Type B pancreatic cell (in vitro differentiated cells): ENCODE results near the gene PRDM16. TPM values are rescaled to one million over a fixed set of nuclear protein-coding genes. Genes with fewer than 3 reads are reported as not detected.
A peak's percentile ranks its signal among the peaks of the same experiment; 100 is the strongest.

ENCODE experiments used
- DNase-seq: peaks from one replicate; pipeline ENCODE4 v3.0.0; 2021; ENCODE audit warnings: mixed read lengths; ENCODE audit not compliant: unreplicated experiment; ENCODE audit errors: extremely low spot score
- H3K27ac Mint-ChIP-seq: 2 replicates; pipeline ENCODE4 v1.8.0; 2021; ENCODE audit warnings: mild to moderate bottlenecking, mixed read lengths
- H3K27me3 Mint-ChIP-seq: 2 replicates; pipeline ENCODE4 v1.8.0; 2021; ENCODE audit warnings: mixed read lengths
- H3K36me3 Mint-ChIP-seq: 2 replicates; pipeline ENCODE4 v1.8.0; 2021; ENCODE audit warnings: mixed read lengths
- H3K4me1 Mint-ChIP-seq: one replicate; pipeline ENCODE4 v1.8.0; 2021; ENCODE audit warnings: mixed read lengths; ENCODE audit not compliant: unreplicated experiment
- H3K4me3 Mint-ChIP-seq: 2 replicates; pipeline ENCODE4 v1.8.0; 2021; ENCODE audit warnings: mild to moderate bottlenecking, mixed read lengths
- H3K9me3 Mint-ChIP-seq: 2 replicates; pipeline ENCODE4 v1.8.0; 2021; ENCODE audit warnings: mixed read lengths
- CTCF ChIP-seq: fragments of 200-600 bp; sonication (generic); conservative IDR thresholded peaks from 2 replicates; pipeline ENCODE4 v1.5.0; 2021; ENCODE audit warnings: antibody characterized with exemption, mild to moderate bottlenecking
- total RNA-seq: library from RNA; stranded (reverse); gene quantifications from 2 replicates; pipeline ENCODE4 v1.2.1, GENCODE V29; 2021; ENCODE audit warnings: low replicate concordance

Gene PRDM16
- total RNA-seq, 1 donor from 2014 or later: 23.6 TPM

DNA sequence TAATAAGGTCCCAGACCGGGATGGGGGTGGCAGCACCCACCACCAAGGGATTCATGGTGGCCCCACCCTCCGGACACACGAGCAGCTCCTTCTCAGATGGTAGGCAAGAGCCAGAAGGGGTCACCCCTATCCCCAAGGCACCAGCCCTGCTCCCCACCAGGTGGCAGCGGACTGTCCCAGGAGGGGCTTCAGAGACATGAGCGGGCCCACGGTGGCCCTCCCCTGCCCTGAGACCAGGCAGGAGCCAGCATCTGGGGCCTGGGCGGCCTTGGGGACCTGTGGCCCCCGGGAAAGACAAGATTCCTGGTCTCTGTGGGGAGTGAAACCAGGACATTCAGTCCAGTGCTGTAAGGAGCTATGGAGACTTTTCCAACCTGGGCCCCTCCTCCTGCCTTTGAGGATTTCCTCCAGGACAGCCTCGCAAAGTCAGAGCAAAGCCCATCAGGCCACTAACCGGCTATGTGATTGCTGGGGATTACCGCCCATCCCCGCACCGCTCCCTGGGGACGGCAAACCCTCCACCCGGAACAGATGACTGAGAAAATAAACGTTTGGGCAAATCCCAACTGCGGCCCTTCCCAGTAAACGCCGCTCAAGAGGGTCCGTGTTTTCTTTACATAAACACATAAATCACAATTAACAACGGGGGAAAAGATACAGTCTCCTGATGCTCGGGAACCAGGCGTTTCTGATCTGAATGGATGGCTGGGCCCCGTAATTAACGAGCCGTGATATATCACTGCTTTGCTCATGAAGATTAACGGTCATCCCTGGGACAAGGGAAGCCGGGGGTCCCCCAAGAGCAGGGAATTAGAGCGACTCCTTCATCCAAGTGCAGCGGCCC, 334.6 kb downstream of the PRDM16 start:
- peaks cover 22% of the 10 kb centered on the region for H3K4me1 Mint-ChIP-seq
- no peaks in the 10 kb centered on the region for H3K9me3 Mint-ChIP-seq

DNA sequence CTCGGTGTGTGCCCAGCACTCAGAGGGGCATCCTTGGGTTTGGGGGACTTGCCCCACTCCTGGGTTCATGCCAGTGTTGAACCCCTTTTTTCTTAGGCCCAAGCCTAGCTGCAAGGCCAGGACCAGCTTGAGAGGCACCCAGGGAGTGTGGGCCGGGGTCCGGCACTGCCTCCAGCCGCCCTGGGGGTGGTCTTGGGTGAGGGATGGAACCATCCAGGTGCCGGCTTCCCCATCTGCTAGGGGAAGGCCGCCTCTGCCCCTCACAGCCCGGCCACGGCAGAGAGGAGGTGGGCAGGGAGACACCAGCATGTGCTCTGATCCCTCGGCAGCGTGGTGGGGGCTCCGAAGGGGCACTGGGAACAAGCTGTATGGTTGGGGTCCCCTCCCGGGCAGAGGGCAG, 335.3 kb downstream of the PRDM16 start:
- Mint-ChIP-seq H3K27me3 (peaks cover 3% of the 10 kb centered on the region), H3K36me3 (peaks cover 5% of the 10 kb centered on the region), H3K9me3 (no peaks in the 10 kb centered on the region), H3K4me3 (no peak overlapping the region), H3K4me1 (peaks cover 16% of the 10 kb centered on the region), H3K27ac (no peak overlapping the region)
- DNase-seq: no peak
- no peak for TF ChIP-seq CTCF

More for the DNA sequence above, 334.6 kb downstream of the PRDM16 start:
- peaks cover 6% of the 10 kb centered on the region for H3K36me3 Mint-ChIP-seq
- H3K27ac Mint-ChIP-seq: no peak overlapping the region
- peak overlapping the region; percentile 44 for H3K4me3 Mint-ChIP-seq
- no peak for DNase-seq
- TF ChIP-seq CTCF: peak; percentile 65
- H3K27me3 Mint-ChIP-seq: peaks cover 4% of the 10 kb centered on the region

- H3K9me3 Mint-ChIP-seq: no peaks in the 10 kb centered on the region
- no peak overlapping the region for H3K4me3 Mint-ChIP-seq
- TF ChIP-seq CTCF: no peak
- peaks cover 5% of the 10 kb centered on the region for H3K36me3 Mint-ChIP-seq
- peaks cover 3% of the 10 kb centered on the region for H3K27me3 Mint-ChIP-seq
- peaks cover 16% of the 10 kb centered on the region for H3K4me1 Mint-ChIP-seq
- no peak overlapping the region for H3K27ac Mint-ChIP-seq
- no peak for DNase-seq
Observed at GRCh38 chr1:3404801-3405200, 335.8 kb downstream of the PRDM16 start.

GRCh38 chr1:3405491-3405890, 336.5 kb downstream of the PRDM16 start:
- Mint-ChIP-seq H3K4me3 (no peak overlapping the region), H3K36me3 (peaks cover 5% of the 10 kb centered on the region), H3K4me1 (peaks cover 16% of the 10 kb centered on the region), H3K27ac (no peak overlapping the region), H3K9me3 (no peaks in the 10 kb centered on the region), H3K27me3 (peaks cover 3% of the 10 kb centered on the region)
- no peak for TF ChIP-seq CTCF
- no peak for DNase-seq

- Mint-ChIP-seq H3K4me1 (peaks cover 15% of the 10 kb centered on the region), H3K27ac (peak overlapping the region; percentile 41), H3K9me3 (no peaks in the 10 kb centered on the region)
Observed at GRCh38 chr1:3405974-3406867, 337.2 kb downstream of the PRDM16 start.

More at GRCh38 chr1:3405974-3406867, 337.2 kb downstream of the PRDM16 start:
- Mint-ChIP-seq H3K27me3 (peaks cover 7% of the 10 kb centered on the region), H3K4me3 (no peak overlapping the region), H3K36me3 (peaks cover 4% of the 10 kb centered on the region)
- DNase-seq: no peak
- TF ChIP-seq CTCF: no peak
